ENCODE results near the gene BTBD19.
"Not testable (repeated sequence)": the region's sequence is repeated elsewhere in the genome, so short reads cannot be mapped to it uniquely, and the experiment has no call there.

Gene BTBD19

DNA sequence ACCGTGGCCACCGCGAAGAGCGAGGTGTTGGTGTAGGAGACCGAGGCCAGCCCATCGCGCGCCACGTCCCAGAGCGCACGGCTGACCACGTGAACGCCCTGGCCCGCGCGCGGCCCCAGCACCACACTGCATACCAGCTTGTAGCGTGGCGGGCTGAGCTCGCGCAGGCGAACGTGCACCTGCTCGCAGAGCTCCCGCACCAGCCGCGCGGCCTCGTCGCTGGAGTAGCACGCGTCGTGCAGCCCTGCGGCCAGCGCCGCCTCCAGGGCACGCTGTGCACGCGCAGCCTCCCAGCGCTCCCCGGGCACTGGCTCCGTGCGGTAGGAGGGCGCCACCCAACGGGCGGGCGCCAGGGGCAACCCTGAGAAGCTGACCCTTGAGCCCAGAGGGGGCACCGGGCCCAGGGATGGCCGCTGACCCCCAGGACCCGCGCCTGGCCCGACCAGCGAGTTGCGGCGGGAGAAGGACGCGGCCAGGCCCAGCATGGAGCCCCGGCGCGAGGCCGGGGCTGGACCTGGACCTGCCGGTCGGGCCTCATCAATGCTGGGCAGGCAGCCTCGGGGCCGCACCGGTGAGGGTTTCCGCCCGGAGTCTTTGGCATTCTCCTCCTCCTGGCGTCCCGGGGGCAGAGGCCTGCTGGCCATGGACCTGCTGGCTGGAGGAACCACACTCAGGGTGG, 2.2 kb upstream of the BTBD19 start:
- TF ChIP-seq, protein P1, sequence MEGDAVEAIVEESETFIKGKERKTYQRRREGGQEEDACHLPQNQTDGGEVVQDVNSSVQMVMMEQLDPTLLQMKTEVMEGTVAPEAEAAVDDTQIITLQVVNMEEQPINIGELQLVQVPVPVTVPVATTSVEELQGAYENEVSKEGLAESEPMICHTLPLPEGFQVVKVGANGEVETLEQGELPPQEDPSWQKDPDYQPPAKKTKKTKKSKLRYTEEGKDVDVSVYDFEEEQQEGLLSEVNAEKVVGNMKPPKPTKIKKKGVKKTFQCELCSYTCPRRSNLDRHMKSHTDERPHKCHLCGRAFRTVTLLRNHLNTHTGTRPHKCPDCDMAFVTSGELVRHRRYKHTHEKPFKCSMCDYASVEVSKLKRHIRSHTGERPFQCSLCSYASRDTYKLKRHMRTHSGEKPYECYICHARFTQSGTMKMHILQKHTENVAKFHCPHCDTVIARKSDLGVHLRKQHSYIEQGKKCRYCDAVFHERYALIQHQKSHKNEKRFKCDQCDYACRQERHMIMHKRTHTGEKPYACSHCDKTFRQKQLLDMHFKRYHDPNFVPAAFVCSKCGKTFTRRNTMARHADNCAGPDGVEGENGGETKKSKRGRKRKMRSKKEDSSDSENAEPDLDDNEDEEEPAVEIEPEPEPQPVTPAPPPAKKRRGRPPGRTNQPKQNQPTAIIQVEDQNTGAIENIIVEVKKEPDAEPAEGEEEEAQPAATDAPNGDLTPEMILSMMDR (IDR thresholded peaks at IDR 0.05; ENCODE audit: extremely low read depth, insufficient read depth, missing control alignments): no peak
- DNase-seq (ENCODE audit: low spot score): no peak
- in situ Hi-C loops (cut with MboI; ENCODE audit: low pct_unique_long_range_greater_than_20kb, low sequenced_read_pairs, unreplicated experiment): no loop called here

- in situ Hi-C loops (cut with MboI; ENCODE audit: low pct_unique_long_range_greater_than_20kb, low sequenced_read_pairs, unreplicated experiment): no loop called here
- no peak for DNase-seq (ENCODE audit: low spot score)
- TF ChIP-seq, protein P1 (IDR thresholded peaks at IDR 0.05; ENCODE audit: extremely low read depth, insufficient read depth, missing control alignments): no peak
These were observed 1.5 kb upstream of the BTBD19 start, which contains the start of gene DYNLT4 for GRCh38 chr1:44806704-44807363. TSS of gene DYNLT4 (minus strand) at chr1:44807351. CDS start at chr1:44806668, 683 bp downstream.

GRCh38 chr1:44807364-44808062, 810 bp upstream of the BTBD19 start:
- in situ Hi-C loops (cut with MboI; ENCODE audit: low pct_unique_long_range_greater_than_20kb, low sequenced_read_pairs, unreplicated experiment): no loop called here
- TF ChIP-seq, protein P1 (IDR thresholded peaks at IDR 0.05; ENCODE audit: extremely low read depth, insufficient read depth, missing control alignments): no peak
- DNase-seq (ENCODE audit: low spot score): peak; percentile 86

DNA sequence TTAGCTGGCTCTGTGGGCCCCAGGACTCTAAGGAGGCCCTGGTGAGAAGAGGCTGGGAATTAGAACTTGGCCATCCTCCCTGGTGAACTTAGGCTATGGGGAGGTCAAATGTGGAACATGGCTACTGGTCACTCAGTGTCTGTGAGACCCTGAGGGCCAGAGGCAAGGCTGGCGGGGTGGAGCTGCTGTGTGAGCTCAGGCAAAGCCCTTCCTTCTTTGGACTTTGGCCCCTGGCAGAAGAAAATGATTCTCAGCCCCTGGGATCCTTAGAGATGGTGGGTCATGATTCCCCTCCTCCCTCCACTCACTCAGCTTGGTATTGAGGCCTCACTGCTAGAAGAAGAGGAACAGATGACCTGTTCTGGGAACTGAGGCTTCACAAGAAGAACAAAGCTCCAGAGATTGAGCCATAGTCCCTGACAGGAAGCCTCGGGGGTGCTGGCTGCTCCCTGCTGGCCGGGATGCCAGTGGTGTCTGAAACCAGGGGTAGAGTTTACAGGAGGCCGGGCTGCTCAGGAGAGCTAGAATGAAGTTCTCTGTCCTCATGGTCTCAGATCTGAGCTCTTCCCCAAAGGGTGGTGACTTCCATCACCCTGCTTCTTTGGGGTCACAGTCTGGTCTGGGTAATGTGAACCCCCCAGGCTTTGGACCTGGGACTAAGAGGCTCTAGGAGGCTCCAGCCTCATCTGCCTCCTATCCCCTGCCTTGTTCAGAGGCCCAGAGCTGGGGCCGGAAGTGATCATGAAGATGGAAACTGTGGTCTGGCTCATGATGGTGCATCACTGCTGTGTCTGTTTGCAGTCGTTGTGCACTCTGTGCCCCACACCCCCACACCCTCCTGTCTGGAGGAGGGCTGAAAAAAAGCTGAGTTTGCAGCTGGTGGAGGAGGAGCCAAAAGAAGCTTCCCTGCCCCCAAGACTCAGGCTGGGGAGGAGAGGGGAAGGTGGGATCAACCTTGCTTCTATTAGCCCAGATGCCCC, 905 bp downstream of the BTBD19 start:
- DNase-seq (ENCODE audit: low spot score): peak; percentile 84
- in situ Hi-C loops (cut with MboI; ENCODE audit: low pct_unique_long_range_greater_than_20kb, low sequenced_read_pairs, unreplicated experiment): no loop called here
- TF ChIP-seq, protein P1 (IDR thresholded peaks at IDR 0.05; ENCODE audit: extremely low read depth, insufficient read depth, missing control alignments): no peak

GRCh38 chr1:44810101-44810761, 1.9 kb downstream of the BTBD19 start:
- TF ChIP-seq, protein P1 (IDR thresholded peaks at IDR 0.05; ENCODE audit: extremely low read depth, insufficient read depth, missing control alignments): no peak
- no peak for DNase-seq (ENCODE audit: low spot score)
- in situ Hi-C loops (cut with MboI; ENCODE audit: low pct_unique_long_range_greater_than_20kb, low sequenced_read_pairs, unreplicated experiment): no loop called here

- in situ Hi-C loops (cut with MboI; ENCODE audit: low pct_unique_long_range_greater_than_20kb, low sequenced_read_pairs, unreplicated experiment); DNase-seq (ENCODE audit: low spot score): not testable (repeated sequence)
These were observed 2.4 kb downstream of the BTBD19 start for GRCh38 chr1:44810762-44811105.

All from GM13977 (cell line).